Mesenchymal stem cell (in vitro differentiated cells and primary cell): ENCODE measurements around the gene DDX49.
A peak's percentile ranks its signal among the peaks of the same experiment; 100 is the strongest.

Experiments
- DNase-seq: peaks from one replicate; pipeline ENCODE4 v3.0.0-alpha.2; 2013
- H2AFZ ChIP-seq: one replicate; pipeline ENCODE4 v1.6.1; 2013; ENCODE audit warnings: low read depth, mild to moderate bottlenecking, control low read depth, inconsistent platforms, low read length, moderate library complexity
- H2AK5ac ChIP-seq: 2 replicates; pipeline ENCODE4 v1.6.1; 2013; ENCODE audit warnings: low read length, moderate library complexity, mild to moderate bottlenecking, inconsistent platforms; ENCODE audit not compliant: severe bottlenecking
- H2BK120ac ChIP-seq: one replicate; pipeline ENCODE4 v1.6.1; 2013; ENCODE audit warnings: low read depth, mild to moderate bottlenecking, inconsistent platforms, low read length, moderate library complexity
- H2BK12ac ChIP-seq, 2 experiments: one replicate each; pipeline ENCODE4 v1.6.1; 2013; ENCODE audit warnings: inconsistent platforms in 2 of 2, low read length in 2 of 2, mild to moderate bottlenecking in 2 of 2, moderate library complexity in 2 of 2, control low read depth in 1 of 2
- H2BK15ac ChIP-seq: one replicate; pipeline ENCODE4 v1.6.1; 2013; ENCODE audit warnings: mild to moderate bottlenecking, low read depth, inconsistent platforms; ENCODE audit not compliant: poor library complexity, severe bottlenecking
- H2BK5ac ChIP-seq: 2 replicates; pipeline ENCODE4 v1.6.1; 2013; ENCODE audit warnings: low read depth, mild to moderate bottlenecking, low read length, control low read depth, inconsistent platforms; ENCODE audit not compliant: poor library complexity, severe bottlenecking
- H3K14ac ChIP-seq, 2 experiments: one replicate each; pipeline ENCODE4 v1.6.1; 2013; ENCODE audit warnings: inconsistent platforms in 2 of 2, low read length in 2 of 2, control low read depth in 1 of 2, mild to moderate bottlenecking in 1 of 2, moderate library complexity in 1 of 2
- H3K18ac ChIP-seq, 2 experiments: one replicate each; pipeline ENCODE4 v1.6.1; 2013; ENCODE audit warnings: inconsistent platforms in 2 of 2, low read length in 2 of 2, control low read depth in 1 of 2, low read depth in 1 of 2, mild to moderate bottlenecking in 1 of 2
- H3K23ac ChIP-seq, 2 experiments: one replicate each; pipeline ENCODE4 v1.6.1; 2013; ENCODE audit warnings: inconsistent platforms in 2 of 2, low read length in 2 of 2, mild to moderate bottlenecking in 2 of 2, moderate library complexity in 2 of 2, control low read depth in 1 of 2
- H3K27ac ChIP-seq: 2 replicates; pipeline ENCODE4 v1.5.1; 2013; ENCODE audit warnings: mild to moderate bottlenecking, moderate library complexity, low read length, control low read depth, inconsistent platforms; ENCODE audit not compliant: poor library complexity, severe bottlenecking
- H3K27me3 ChIP-seq, 2 experiments: 2 replicates each; pipeline versions ENCODE4 v1.6.1 to v1.7.0; 2013; ENCODE audit warnings: low read length in 2 of 2, mild to moderate bottlenecking in 2 of 2, moderate library complexity in 2 of 2, control low read depth in 1 of 2, inconsistent platforms in 1 of 2; ENCODE audit not compliant: control insufficient read depth in 1 of 2, insufficient read depth in 1 of 2
- H3K36me3 ChIP-seq, 2 experiments: 2 replicates each; pipeline versions ENCODE4 v1.6.1 to v1.7.0; 2013; ENCODE audit warnings: low read length in 2 of 2, control low read depth in 1 of 2, inconsistent platforms in 1 of 2, low read depth in 1 of 2, mild to moderate bottlenecking in 1 of 2; ENCODE audit not compliant: insufficient read depth in 2 of 2, control insufficient read depth in 1 of 2
- H3K4ac ChIP-seq, 2 experiments: one replicate each; pipeline ENCODE4 v1.6.1; 2013; ENCODE audit warnings: inconsistent platforms in 2 of 2, low read length in 2 of 2, mild to moderate bottlenecking in 2 of 2, moderate library complexity in 2 of 2, control low read depth in 1 of 2, low read depth in 1 of 2
- H3K4me1 ChIP-seq: 2 replicates; pipeline ENCODE4 v1.6.1; 2013; ENCODE audit warnings: low read depth, low read length, control low read depth; ENCODE audit not compliant: control insufficient read depth, insufficient read depth
- H3K4me2 ChIP-seq: 2 replicates; pipeline ENCODE4 v1.6.1; 2013; ENCODE audit warnings: low read length, mild to moderate bottlenecking, inconsistent platforms; ENCODE audit not compliant: poor library complexity, severe bottlenecking
- H3K4me3 ChIP-seq, 2 experiments: 2 replicates each; pipeline versions ENCODE4 v1.5.1 to v1.7.0; 2013; ENCODE audit warnings: low read length in 2 of 2, mild to moderate bottlenecking in 2 of 2, control low read depth in 1 of 2, low read depth in 1 of 2; ENCODE audit not compliant: insufficient read depth in 1 of 2
- H3K79me1 ChIP-seq: replicated peaks from 2 replicates; pipeline ENCODE4 v1.6.1; 2013; ENCODE audit warnings: mild to moderate bottlenecking, control low read depth, low read length, inconsistent platforms; ENCODE audit not compliant: poor library complexity, severe bottlenecking
- H3K9ac ChIP-seq: 2 replicates; pipeline ENCODE4 v1.7.0; 2013; ENCODE audit warnings: mild to moderate bottlenecking, low read length, moderate library complexity
- H3K9me3 ChIP-seq: 2 replicates; pipeline ENCODE4 v1.7.0; 2013; ENCODE audit warnings: mild to moderate bottlenecking, low read length; ENCODE audit not compliant: control insufficient read depth
- H4K8ac ChIP-seq: one replicate; pipeline ENCODE4 v1.6.1; 2013; ENCODE audit warnings: inconsistent platforms, mild to moderate bottlenecking, low read length, moderate library complexity
- H4K91ac ChIP-seq: one replicate; pipeline ENCODE4 v1.6.1; 2013; ENCODE audit warnings: mild to moderate bottlenecking, low read length, inconsistent platforms
- WGBS: methylation state at CpG from one replicate; pipeline ENCODE4 v1.1.7; 2013; ENCODE audit warnings: mixed read lengths; 5-methylcytosine and 5-hydroxymethylcytosine counted together

Gene DDX49

GRCh38 chr19:18964121-18964520, 44.6 kb downstream of the DDX49 start:
- Histone ChIP-seq H2BK12ac (no peak overlapping the region), H3K79me1 (no peaks in the 10 kb centered on the region), H2AFZ (no peak overlapping the region), H3K4ac (no peak overlapping the region), H3K9me3 (no peaks in the 10 kb centered on the region), H3K4me3 (no peak overlapping the region), H4K8ac (no peak overlapping the region), H3K4me2 (no peak overlapping the region), H2BK5ac (no peak overlapping the region), H4K91ac (no peak overlapping the region), H3K14ac (no peak overlapping the region), H2AK5ac (no peak overlapping the region), H3K9ac (no peak overlapping the region), H3K36me3 (no peaks in the 10 kb centered on the region), H3K23ac (no peak overlapping the region), H3K4me1 (peaks cover 8% of the 10 kb centered on the region), H3K27ac (no peak overlapping the region), H2BK15ac (no peak overlapping the region), H3K27me3 (peaks cover 10 to 12% of the 10 kb centered on the region in 2 experiments), H3K18ac (no peak overlapping the region), H2BK120ac (no peak overlapping the region)
- WGBS, result 92% methylated on average over 4 of the region's 9 CpGs
- DNase-seq, result no peak

DNA sequence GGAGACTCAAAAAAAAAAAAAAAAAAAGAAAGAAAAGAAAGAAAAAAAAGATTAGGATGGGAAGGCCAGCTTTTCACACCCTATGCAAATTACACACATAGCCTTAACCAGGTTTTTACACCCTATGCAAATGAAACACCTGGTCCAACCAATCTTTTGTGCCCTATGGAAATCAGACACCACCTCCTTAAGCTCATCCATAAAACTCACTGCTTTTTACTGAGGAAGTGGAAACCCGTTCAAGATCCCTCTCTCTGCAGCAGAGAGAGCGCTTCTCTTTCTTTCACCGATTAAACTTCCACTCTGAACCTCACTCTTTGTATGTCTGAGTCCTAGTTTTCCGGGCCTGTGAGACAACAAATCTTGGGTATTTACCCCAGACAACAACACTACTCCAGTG, 46.8 kb downstream of the DDX49 start:
- no peak overlapping the region for H3K4me2 ChIP-seq
- no peak overlapping the region for H4K8ac ChIP-seq
- no peak overlapping the region for H2BK15ac ChIP-seq
- no peaks in the 10 kb centered on the region for H3K36me3 ChIP-seq
- H3K27me3 ChIP-seq, result peaks cover 10% of the 10 kb centered on the region in 2 experiments
- H2AK5ac ChIP-seq, result no peak overlapping the region
- no peaks in the 10 kb centered on the region for H3K79me1 ChIP-seq
- H3K4ac ChIP-seq, result no peak overlapping the region
- H3K4me3 ChIP-seq, result no peak overlapping the region
- no peak overlapping the region for H3K18ac ChIP-seq
- no peak overlapping the region for H3K27ac ChIP-seq
- H4K91ac ChIP-seq, result no peak overlapping the region
- DNase-seq, result no peak
- H2BK120ac ChIP-seq, result no peak overlapping the region
- no peak overlapping the region for H3K14ac ChIP-seq
- H3K9me3 ChIP-seq, result no peaks in the 10 kb centered on the region
- H2BK5ac ChIP-seq, result no peak overlapping the region
- no peak overlapping the region for H2AFZ ChIP-seq
- H2BK12ac ChIP-seq, result no peak overlapping the region
- H3K4me1 ChIP-seq, result peaks cover 12% of the 10 kb centered on the region
- H3K23ac ChIP-seq, result no peak overlapping the region
- 48% methylated on average over 4 of the region's 4 CpGs for WGBS
- H3K9ac ChIP-seq, result no peak overlapping the region

GRCh38 chr19:18967358-18968146, 48.0 kb downstream of the DDX49 start:
- H3K4me2 ChIP-seq, result no peak overlapping the region
- no peak overlapping the region for H3K4me3 ChIP-seq
- 51% methylated on average over 7 of the region's 11 CpGs for WGBS
- no peak overlapping the region for H4K8ac ChIP-seq
- no peak overlapping the region for H2BK120ac ChIP-seq
- no peaks in the 10 kb centered on the region for H3K79me1 ChIP-seq
- peak; percentile 48 for DNase-seq
- H2AFZ ChIP-seq, result peak overlapping the region; percentile 61
- peak overlapping the region; percentile 91 for H2AK5ac ChIP-seq
- no peak overlapping the region for H3K18ac ChIP-seq
- no peak overlapping the region for H3K14ac ChIP-seq
- peak overlapping the region; percentile 86 for H2BK5ac ChIP-seq
- no peaks in the 10 kb centered on the region for H3K9me3 ChIP-seq
- H3K27me3 ChIP-seq, result no peaks in the 10 kb centered on the region
- H3K4me1 ChIP-seq, result peaks cover 10% of the 10 kb centered on the region
- peak overlapping the region in 1 of 2 experiments; percentile 31 for H2BK12ac ChIP-seq
- H3K23ac ChIP-seq, result no peak overlapping the region
- no peak overlapping the region for H2BK15ac ChIP-seq
- H4K91ac ChIP-seq, result no peak overlapping the region
- H3K9ac ChIP-seq, result peak overlapping the region; percentile 47
- H3K36me3 ChIP-seq, result no peaks in the 10 kb centered on the region
- H3K27ac ChIP-seq, result peak overlapping the region; percentile 85
- no peak overlapping the region for H3K4ac ChIP-seq

DNA sequence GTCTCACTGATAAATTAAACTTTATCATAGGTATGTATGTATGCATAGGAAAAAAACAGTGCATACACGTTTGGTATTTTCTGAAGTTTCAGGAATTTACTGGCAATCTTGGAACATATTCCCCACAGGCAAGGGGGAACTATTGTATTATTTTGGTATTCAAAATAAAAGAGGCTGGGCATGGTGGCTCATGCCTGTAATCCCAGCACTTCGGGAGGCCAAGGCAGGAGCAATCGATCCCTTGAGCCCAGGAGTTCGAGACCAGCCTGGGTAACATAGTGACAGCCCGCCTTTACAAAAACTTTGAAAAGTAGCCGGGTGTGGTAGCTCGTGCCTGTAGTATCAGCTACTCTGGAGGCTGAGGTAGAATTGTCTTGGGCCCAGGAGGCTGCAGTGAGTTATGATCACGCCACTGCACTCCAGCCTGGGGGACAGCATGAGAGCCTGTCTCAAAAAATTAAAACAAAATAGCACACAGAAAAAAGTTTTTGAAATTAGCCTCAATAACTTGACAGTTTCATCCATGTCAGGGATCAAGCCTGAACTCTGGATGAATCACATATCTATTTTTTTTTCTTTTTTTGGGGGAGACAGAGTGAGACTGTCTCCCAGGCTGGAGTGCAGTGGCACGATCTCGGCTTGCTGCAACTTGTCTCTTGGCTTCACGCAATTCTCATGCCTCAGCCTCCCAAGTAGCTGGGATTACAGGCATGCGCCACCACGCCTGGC, 50.6 kb downstream of the DDX49 start:
- Histone ChIP-seq H3K36me3 (no peaks in the 10 kb centered on the region), H2BK5ac (peak overlapping the region; percentile 74), H3K4me2 (no peak overlapping the region), H3K4me1 (peaks cover 10% of the 10 kb centered on the region), H3K4ac (no peak overlapping the region), H3K9ac (peak overlapping the region; percentile 77), H2BK12ac (no peak overlapping the region), H2AK5ac (no peak overlapping the region), H4K91ac (no peak overlapping the region), H3K79me1 (no peaks in the 10 kb centered on the region), H3K14ac (no peak overlapping the region), H2BK120ac (no peak overlapping the region), H2AFZ (no peak overlapping the region), H3K27ac (peak overlapping the region; percentile 66), H3K9me3 (no peaks in the 10 kb centered on the region), H3K23ac (no peak overlapping the region), H4K8ac (no peak overlapping the region), H3K4me3 (peak overlapping the region in 1 of 2 experiments; percentile 33), H3K18ac (peak overlapping the region in 1 of 2 experiments; percentile 9), H3K27me3 (no peaks in the 10 kb centered on the region), H2BK15ac (no peak overlapping the region)
- DNase-seq, result no peak
- WGBS, result 88% methylated on average over 13 of the region's 13 CpGs
